ENCODE results near the gene PTBP2.

DNA sequence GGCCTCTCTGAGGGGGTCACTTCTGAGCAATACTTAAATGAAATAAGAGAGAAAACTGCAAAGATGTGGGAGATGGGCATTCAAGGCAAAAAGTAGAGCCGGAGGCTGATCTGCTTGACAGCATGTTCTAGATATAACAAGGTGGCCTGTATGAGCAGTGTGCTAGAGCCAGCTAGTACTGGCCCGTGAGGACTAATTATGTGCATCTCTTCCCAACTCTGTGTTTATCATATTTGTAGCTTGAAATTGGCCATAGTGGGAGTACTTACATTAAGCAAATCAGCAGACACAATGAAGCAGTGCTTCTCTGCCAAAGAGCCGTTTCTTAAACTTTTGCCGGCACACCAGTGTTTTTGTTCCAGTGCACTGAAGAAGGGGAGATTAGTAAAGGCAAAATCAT lies 13.1 kb upstream of the PTBP2 start:
- TF ChIP-seq, protein P1, sequence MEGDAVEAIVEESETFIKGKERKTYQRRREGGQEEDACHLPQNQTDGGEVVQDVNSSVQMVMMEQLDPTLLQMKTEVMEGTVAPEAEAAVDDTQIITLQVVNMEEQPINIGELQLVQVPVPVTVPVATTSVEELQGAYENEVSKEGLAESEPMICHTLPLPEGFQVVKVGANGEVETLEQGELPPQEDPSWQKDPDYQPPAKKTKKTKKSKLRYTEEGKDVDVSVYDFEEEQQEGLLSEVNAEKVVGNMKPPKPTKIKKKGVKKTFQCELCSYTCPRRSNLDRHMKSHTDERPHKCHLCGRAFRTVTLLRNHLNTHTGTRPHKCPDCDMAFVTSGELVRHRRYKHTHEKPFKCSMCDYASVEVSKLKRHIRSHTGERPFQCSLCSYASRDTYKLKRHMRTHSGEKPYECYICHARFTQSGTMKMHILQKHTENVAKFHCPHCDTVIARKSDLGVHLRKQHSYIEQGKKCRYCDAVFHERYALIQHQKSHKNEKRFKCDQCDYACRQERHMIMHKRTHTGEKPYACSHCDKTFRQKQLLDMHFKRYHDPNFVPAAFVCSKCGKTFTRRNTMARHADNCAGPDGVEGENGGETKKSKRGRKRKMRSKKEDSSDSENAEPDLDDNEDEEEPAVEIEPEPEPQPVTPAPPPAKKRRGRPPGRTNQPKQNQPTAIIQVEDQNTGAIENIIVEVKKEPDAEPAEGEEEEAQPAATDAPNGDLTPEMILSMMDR (IDR thresholded peaks at IDR 0.05), result no peak
- TF ChIP-seq POLR2A (IDR thresholded peaks at IDR 0.05), result no peak
